Measurements from ENCODE around the gene GPR39. TPM values are rescaled to one million over a fixed set of nuclear protein-coding genes. Genes with fewer than 3 reads are reported as not detected.

Gene GPR39
- total RNA-seq, 1 donor from 2014 or later = 13.2 TPM

DNA sequence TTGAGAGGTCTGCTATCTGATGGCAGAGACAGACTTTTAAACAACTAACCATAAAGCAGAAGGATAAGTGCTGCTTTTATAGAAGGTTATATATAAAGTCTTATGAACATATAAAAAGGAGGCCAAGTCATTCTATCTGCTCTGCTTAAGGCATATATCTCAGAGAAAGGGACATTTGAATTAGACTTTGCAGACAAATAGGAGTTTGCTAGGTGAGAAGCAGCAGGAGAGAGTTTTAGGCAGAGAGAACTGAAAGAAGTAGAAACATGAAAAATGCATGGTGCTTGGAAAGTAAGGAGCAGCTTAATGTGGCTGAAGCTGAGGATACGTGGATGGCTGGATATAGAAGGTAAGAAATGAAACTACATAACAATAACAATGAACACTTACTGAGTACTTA lies 188.0 kb downstream of the GPR39 start:
- DNase-seq (ENCODE audit: low spot score) = no peak

DNA sequence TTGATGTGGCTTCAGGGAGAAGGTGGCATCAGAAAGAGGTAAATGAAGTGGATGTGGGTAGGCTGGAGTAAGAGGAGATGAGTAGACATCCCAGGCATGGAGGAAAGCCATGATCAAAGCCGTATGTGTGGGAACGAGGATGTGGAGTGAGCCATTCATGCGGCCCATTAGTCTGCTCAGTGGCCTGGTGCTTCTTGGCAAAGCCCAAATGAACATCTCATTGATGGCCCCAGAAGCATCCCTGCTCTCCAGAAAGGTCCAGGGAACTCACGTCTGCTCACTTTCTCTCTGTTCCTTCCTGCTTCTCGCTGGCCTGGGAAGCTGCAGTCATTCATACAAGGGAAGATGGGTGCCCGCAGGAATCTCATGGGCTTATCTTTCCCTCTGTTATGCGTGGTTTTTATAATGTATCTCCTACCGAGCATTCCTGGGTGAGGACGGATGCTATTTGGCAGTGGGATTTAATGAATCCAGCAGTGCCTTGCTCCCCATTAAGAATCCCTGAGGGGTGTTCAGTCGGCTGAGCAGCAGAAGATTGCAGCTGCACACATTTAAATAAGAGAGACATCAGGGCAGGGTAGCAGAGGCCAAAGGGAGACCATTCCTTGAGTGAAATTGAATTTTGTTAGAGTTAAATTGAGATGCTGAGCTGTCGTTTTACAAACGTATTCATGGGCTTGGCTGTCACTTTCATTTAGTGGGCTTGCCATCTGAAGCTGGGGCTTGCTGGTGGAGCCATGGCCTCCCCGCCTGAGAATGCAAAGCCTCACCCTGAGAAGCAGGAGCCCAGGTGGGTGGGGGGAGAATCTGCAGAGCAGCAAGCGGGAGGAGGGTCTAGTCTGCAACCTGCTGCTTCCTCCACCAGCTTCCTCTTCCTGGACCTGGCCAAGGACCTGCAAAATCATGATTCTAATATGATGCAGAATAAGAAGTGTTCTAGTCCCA lies 188.9 kb downstream of the GPR39 start:
- no peak for DNase-seq (ENCODE audit: low spot score)

GRCh38 chr2:132606649-132607048 lies 190.0 kb downstream of the GPR39 start:
- DNase-seq (ENCODE audit: low spot score) = no peak

GRCh38 chr2:132607426-132608090 lies 191.0 kb downstream of the GPR39 start:
- DNase-seq (ENCODE audit: low spot score) = no peak

GRCh38 chr2:132608311-132608710 lies 191.7 kb downstream of the GPR39 start:
- no peak for DNase-seq (ENCODE audit: low spot score)

DNA sequence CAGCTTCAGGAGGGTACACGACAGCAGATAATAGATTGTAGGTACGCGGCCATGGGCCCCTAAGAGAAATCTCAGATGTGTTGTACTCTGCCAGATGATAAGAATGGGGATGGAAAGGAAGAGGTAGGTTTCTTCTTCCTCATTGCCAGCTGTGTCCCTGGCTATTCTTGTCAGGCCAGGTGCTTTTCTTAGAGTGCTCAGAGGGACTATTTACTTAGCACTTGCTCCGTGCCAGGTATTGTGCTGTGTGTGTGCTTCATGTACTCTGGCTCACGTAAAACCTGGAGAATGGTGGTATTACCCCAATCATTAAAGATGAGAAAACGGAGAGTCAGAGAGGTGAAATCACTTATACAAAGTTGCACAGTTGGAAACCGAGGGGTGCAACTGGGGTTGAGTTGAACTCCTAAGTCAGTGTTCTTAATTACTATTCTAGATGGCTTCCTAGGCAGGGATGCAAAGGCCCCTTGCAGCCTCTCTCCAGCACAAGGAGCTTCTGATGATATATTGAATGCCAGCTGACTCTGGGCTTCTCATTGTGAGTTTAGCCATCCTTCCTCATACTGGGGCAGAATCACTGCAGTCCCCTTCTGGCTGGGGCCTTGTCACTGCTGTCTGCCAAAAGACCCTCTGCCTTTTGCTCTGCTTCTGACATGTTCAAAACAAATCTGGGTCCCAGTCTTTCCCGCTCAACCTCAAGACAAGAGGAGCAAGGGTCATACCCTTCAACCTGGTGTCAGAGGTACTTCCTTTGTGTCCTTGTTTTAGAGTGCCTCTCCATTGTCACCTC lies 192.7 kb downstream of the GPR39 start:
- DNase-seq (ENCODE audit: low spot score) = no peak

DNA sequence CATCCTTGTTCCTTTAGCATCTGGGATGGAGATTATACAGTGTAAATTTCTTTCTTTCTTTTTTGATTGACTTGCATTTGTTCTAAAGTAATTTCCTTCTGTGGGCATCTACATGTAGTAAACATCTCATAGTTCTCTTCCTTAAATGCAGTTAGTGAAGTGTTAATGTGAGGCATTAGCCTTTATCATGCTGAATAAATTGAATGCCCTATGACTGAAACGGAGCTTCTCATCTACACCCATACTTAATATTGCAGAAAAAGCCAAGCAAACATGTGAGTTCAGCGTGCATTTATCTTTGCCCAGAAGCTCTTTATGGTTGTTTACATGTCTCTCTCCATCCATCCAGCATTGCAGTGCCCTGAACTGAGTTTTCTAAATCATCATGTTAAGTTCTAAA lies 195.1 kb downstream of the GPR39 start:
- no peak for DNase-seq (ENCODE audit: low spot score)

DNA sequence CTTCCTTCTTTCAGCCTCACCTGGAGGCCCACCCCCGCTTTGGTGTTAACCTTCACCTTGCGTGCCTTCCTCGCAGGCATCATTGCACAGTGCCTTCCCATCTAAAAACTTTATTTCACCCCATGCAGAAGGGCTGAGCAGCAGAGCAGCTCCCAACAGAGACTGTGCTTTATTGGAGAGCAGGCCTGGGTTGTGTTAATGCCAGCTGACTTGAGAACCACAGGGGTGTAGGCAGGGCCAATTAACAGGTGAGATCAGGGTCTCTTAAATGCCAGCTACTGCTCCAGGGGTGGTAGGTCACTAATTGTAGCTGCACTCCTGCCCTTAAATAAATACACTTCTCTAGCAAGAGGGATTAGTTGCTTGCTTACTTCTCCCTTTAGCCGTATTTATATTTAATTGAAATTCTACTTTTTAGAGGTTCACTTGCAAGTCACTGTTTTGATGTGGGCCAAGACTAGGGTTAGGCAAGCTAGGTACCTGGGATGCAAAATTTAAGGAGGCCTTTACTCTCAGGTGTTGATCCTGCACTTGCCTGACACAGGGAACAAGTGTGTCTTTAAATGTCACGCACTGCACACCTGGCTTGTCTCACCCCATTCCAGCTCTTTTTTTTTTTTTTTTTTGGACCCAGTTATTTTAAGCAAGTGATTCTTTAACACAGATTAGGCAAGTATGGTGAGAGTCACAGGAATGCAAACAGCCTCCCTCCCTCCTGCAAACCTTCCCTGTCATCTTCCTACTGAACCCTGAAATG lies 198.9 kb downstream of the GPR39 start:
- no peak for DNase-seq (ENCODE audit: low spot score)

DNA sequence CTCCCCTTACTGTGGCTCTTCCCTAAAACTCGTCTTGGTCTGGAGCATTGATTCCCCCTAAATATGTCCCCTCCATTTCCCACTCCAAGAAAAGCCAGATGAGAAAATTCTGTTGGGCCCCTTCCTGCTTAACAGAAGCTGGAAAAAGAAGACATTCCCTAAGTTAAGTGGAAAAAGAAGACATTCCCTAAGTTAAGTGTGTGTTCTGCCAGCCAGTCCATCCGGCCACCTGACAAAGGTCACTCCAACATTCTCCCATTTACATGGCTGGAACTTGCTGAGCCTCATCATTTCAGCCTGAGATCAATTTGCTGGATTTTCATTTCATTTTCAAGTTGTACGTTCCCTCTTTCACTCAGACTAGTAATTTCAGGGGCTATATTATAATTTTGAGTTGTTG lies 201.4 kb downstream of the GPR39 start:
- no peak for DNase-seq (ENCODE audit: low spot score)

DNA sequence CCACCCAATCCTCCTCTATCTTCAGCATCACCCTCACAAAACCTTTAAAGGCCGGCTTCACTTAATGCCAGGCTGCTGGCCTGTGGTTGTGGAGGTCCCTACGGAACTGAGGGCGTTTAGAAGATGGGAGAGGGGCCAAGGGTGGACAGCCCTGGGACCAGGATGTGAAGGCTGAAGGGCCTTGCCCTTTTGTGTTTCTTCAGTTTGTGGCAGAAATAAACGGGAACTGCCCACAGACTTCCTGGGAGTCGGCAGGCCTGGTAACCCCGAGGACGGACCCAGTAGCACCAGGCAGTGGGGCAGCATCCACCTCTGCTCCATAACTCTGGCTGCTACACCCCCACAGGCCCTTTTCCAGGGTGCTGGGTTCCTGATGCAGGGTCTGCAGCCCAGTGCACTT lies 202.1 kb downstream of the GPR39 start:
- DNase-seq (ENCODE audit: low spot score) = no peak

GRCh38 chr2:132620115-132620514 lies 203.5 kb downstream of the GPR39 start:
- no peak for DNase-seq (ENCODE audit: low spot score)

DNA sequence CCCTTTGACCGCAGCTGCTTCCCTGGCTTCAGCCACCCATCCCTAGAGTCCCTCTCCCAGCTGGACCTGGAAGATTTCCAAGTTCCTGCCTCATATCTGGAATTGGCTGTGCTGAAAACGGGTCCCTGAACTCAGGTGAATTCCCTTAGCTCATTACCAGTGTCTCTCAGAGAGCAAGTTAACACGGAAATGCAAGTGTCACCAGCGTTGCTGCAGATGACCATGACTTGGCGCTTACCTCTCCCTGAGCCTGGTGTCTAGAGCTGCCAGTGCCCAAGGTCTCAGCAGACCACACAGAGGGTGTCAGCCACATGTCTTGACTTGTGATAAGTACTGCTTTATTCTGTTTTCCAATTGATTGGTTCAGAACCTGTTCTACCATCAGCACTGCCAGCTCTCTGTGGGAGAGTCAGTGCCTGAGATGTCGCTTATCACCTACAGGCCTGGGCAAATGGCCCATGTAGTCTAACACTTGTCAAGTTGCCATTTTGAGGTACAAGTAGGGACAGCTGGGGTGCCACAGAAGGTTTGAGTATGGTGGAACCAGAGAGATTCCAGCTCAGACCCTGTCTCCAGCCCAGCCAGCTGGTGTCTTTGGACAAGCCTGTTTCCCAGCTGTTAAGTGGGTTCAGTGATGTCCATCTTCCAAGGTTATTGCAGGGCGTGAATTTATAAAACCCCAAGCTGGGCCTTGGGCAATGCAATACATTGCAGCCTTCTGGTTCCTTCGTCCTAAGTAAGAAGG lies 204.7 kb downstream of the GPR39 start:
- no peak for DNase-seq (ENCODE audit: low spot score)

GRCh38 chr2:132623096-132623839 lies 206.7 kb downstream of the GPR39 start:
- no peak for DNase-seq (ENCODE audit: low spot score)

- DNase-seq (ENCODE audit: low spot score) = no peak
Observed at GRCh38 chr2:132627536-132627935, 210.9 kb downstream of the GPR39 start.

DNA sequence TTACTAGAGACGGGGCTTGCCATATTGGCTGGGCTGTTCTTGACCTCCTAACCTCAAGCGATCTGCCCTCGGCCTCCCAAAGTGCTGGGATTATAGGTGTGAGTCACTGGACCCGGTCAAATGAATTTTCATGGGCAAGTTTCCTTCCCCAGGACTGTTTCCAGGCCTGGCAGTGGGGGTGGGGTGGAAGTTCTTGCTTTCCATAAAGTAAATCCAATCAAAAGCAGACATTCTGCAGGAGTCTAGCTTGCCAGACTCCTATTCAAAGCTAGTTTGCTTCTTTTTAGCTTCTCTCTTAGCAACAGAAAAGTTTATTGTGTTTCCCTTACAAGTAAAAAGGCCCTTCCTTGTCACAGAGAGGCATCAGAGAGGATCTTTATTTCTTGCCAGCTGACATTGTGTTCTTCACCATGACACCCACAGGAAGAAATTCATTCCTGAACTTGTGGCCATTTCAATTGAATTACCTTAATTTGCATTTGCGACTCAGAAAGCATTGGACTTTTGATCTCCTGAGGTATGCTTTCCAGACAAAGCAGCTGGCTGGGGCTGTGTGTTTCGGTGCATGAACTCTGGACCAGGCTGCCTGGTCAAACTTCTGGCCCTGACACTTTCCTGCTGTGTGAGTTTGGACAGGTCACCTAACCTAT lies 215.5 kb downstream of the GPR39 start:
- DNase-seq (ENCODE audit: low spot score) = no peak

- no peak for DNase-seq (ENCODE audit: low spot score)
Observed at GRCh38 chr2:132633635-132634034, 217.0 kb downstream of the GPR39 start.

DNA sequence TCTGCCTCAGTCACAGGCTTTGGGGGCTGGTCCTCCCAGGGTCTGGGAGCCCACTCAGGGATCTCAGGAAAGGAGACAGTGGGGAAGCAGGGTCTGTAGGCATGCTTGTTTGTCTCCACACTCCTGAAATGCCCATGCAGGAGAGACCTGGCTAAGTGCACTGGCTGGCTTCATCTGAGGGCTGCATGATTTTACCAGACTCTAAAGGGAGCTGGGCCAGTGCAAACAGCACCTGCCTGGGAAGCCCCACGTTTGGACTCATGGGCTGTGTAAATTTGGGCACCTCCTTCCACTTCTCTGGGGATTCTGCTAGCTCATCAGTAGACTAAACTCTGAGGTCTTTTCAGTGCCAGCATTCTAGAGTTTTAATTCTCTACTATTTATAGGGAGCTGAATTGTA lies 219.7 kb downstream of the GPR39 start:
- DNase-seq (ENCODE audit: low spot score) = no peak

GRCh38 chr2:132638313-132639040 lies 221.9 kb downstream of the GPR39 start:
- DNase-seq (ENCODE audit: low spot score) = no peak

DNA sequence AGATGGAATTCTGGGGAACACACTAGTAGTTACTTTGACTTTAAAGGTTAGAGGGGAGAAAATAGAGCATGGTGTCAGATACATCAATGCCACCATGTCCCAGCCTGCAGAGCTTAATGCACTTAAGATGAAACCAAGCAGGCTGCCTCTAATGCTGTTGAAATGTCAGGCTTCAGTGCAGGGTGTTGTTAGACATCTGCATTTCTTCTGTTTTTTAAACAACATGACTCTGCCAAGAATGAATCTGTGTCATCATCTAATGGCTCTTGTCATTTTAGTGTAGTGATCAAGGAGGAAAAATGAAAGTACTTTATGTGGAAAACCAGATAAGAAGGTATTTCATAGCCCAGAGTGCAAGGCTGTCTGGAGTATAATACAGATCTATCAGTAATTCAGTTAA lies 223.5 kb downstream of the GPR39 start:
- no peak for DNase-seq (ENCODE audit: low spot score)
